H1 (cell line): Measurements from ENCODE around the gene PXK. TPM values are rescaled to one million over a fixed set of nuclear protein-coding genes. Genes with fewer than 3 reads are reported as not detected.

Experiments used
- CTCF ChIA-PET: fragments of 300-600 bp; sonication (Branson Sonifier 250); formaldehyde crosslinking; loops from one replicate; lab custom pipeline; 2021; ENCODE audit not compliant: partially characterized antibody; lab: Charles Lee
- POLR2A ChIA-PET: fragments of 300-600 bp; sonication (Branson Sonifier 250); formaldehyde crosslinking; loops from one replicate; lab custom pipeline; 2021; ENCODE audit warnings: inconsistent platforms; ENCODE audit not compliant: partially characterized antibody; lab: Charles Lee
- DNase-seq, 2 experiments: peaks; one replicate each; pipeline versions ENCODE4 v3.0.0 to v3.0.0-alpha.2; 2010 to 2022; ENCODE audit warnings: low spot score in 2 of 2, low read depth in 1 of 2, mixed read lengths in 1 of 2
- FAIRE-seq: peaks from 2 replicates; lab custom pipeline; 2011; peaks lifted over from hg19 to GRCh38; lab: Jason Lieb, UNC
- H2AFZ ChIP-seq: 2 replicates; pipeline ENCODE4 v1.8.1; 2012; ENCODE audit warnings: low read length, inconsistent platforms
- H2AK5ac ChIP-seq: 2 replicates; pipeline ENCODE4 v1.6.1; 2013; ENCODE audit warnings: low read depth, low read length
- H2BK120ac ChIP-seq: replicated peaks from 2 replicates; pipeline ENCODE3; 2013; ENCODE audit warnings: low read depth, low read length, inconsistent platforms
- H2BK12ac ChIP-seq: 2 replicates; pipeline ENCODE4 v1.6.1; 2013; ENCODE audit warnings: low read depth, low read length
- H2BK15ac ChIP-seq: 2 replicates; pipeline ENCODE4 v1.6.1; 2013; ENCODE audit warnings: low read length
- H2BK20ac ChIP-seq: 2 replicates; pipeline ENCODE4 v1.6.1; 2013; ENCODE audit warnings: low read length
- H2BK5ac ChIP-seq: 2 replicates; pipeline ENCODE4 v1.6.1; 2013; ENCODE audit warnings: low read depth, low read length
- H3K14ac ChIP-seq: 2 replicates; pipeline ENCODE4 v1.6.1; 2013; ENCODE audit warnings: inconsistent platforms; ENCODE audit not compliant: insufficient read length
- H3K18ac ChIP-seq: 2 replicates; pipeline ENCODE4 v1.6.1; 2013; ENCODE audit warnings: low read length; ENCODE audit errors: extremely low read depth
- H3K23ac ChIP-seq: 2 replicates; pipeline ENCODE4 v1.6.1; 2013; ENCODE audit warnings: inconsistent platforms; ENCODE audit not compliant: insufficient read length
- H3K23me2 ChIP-seq: 2 replicates; pipeline ENCODE4 v1.6.1; 2013; ENCODE audit warnings: low read depth, low read length
- H3K27ac ChIP-seq: 2 replicates; pipeline ENCODE4 v1.6.1; 2011; ENCODE audit warnings: low read depth, low read length, inconsistent platforms
- H3K27me3 ChIP-seq, 4 experiments: replicated peaks in 1 of 4; 1 replicate in 1 of 4; 2 replicates in 3 of 4; pipeline versions ENCODE4 v1.6.1 to v1.8.1; 2011 to 2013; ENCODE audit warnings: low read length in 3 of 4, mild to moderate bottlenecking in 3 of 4, inconsistent platforms in 2 of 4, mixed read lengths in 2 of 4, moderate library complexity in 1 of 4; ENCODE audit not compliant: control insufficient read depth in 3 of 4, insufficient read depth in 3 of 4; ENCODE audit errors: extremely low read depth in 1 of 4
- H3K36me3 ChIP-seq, 4 experiments: 2 replicates each; pipeline versions ENCODE4 v1.6.1 to v1.8.1; 2011 to 2013; ENCODE audit warnings: mild to moderate bottlenecking in 4 of 4, low read length in 3 of 4, moderate library complexity in 2 of 4, control low read depth in 1 of 4, inconsistent platforms in 1 of 4; ENCODE audit not compliant: insufficient read depth in 4 of 4, control insufficient read depth in 2 of 4
- H3K4ac ChIP-seq: replicated peaks from 2 replicates; pipeline ENCODE3; 2013; ENCODE audit warnings: low read length, low read depth, mixed read lengths, inconsistent platforms; ENCODE audit not compliant: insufficient read length
- H3K4me1 ChIP-seq, 4 experiments: replicated peaks in 1 of 4; 1 replicate in 1 of 4; 2 replicates in 3 of 4; pipeline versions ENCODE4 v1.6.1 to v1.8.1; 2011 to 2013; ENCODE audit warnings: low read length in 3 of 4, inconsistent platforms in 2 of 4, mixed read lengths in 1 of 4; ENCODE audit not compliant: insufficient read depth in 4 of 4, control insufficient read depth in 3 of 4
- H3K4me2 ChIP-seq, 2 experiments: 2 replicates each; pipeline versions ENCODE4 v1.6.1 to v1.8.1; 2011 to 2013; ENCODE audit warnings: low read depth in 2 of 2, low read length in 2 of 2, control low read depth in 1 of 2, inconsistent platforms in 1 of 2, mild to moderate bottlenecking in 1 of 2; ENCODE audit not compliant: insufficient read depth in 1 of 2
- H3K4me3 ChIP-seq, 4 experiments: fragments of 200-600, 300-600 bp in 1 of 4; sonication (generic), shearing (Covaris generic), sonication (Bioruptor Twin) in 1 of 4; 2 replicates each; pipeline versions ENCODE4 v1.5.1 to v1.8.1; 2011 to 2016; ENCODE audit warnings: low read length in 4 of 4, low read depth in 3 of 4, control low read depth in 2 of 4, inconsistent platforms in 2 of 4, mild to moderate bottlenecking in 2 of 4, mixed read lengths in 1 of 4, moderate library complexity in 1 of 4; ENCODE audit not compliant: insufficient read depth in 2 of 4; ENCODE audit errors: extremely low read depth in 1 of 4
- H3K56ac ChIP-seq: replicated peaks from 2 replicates; pipeline ENCODE3; 2013; ENCODE audit warnings: low read depth, mild to moderate bottlenecking, mixed read lengths, low read length, inconsistent platforms; ENCODE audit not compliant: insufficient read length
- H3K79me1 ChIP-seq: 2 replicates; pipeline ENCODE4 v1.6.1; 2013; ENCODE audit warnings: low read depth, low read length, control low read depth
- H3K79me2 ChIP-seq, 2 experiments: 2 replicates each; pipeline versions ENCODE4 v1.6.1 to v1.8.1; 2012 to 2013; ENCODE audit warnings: low read length in 2 of 2, mild to moderate bottlenecking in 2 of 2, inconsistent platforms in 1 of 2; ENCODE audit not compliant: insufficient read depth in 2 of 2, control insufficient read depth in 1 of 2
- H3K9ac ChIP-seq, 4 experiments: replicated peaks in 1 of 4; 1 replicate in 1 of 4; 2 replicates in 3 of 4; pipeline versions ENCODE4 v1.6.1 to v1.8.1; 2011 to 2013; ENCODE audit warnings: low read depth in 3 of 4, low read length in 3 of 4, control low read depth in 2 of 4, mild to moderate bottlenecking in 2 of 4, moderate library complexity in 2 of 4, inconsistent platforms in 1 of 4; ENCODE audit errors: extremely low read depth in 1 of 4
- H3K9me3 ChIP-seq, 2 experiments: 2 replicates each; pipeline versions ENCODE4 v1.6.1 to v1.8.1; 2012 to 2013; ENCODE audit warnings: mild to moderate bottlenecking in 2 of 2, moderate library complexity in 2 of 2, control low read depth in 1 of 2, inconsistent platforms in 1 of 2, low read depth in 1 of 2, low read length in 1 of 2, mixed read lengths in 1 of 2; ENCODE audit not compliant: insufficient read depth in 2 of 2
- H4K20me1 ChIP-seq, 2 experiments: replicated peaks in 1 of 2; 2 replicates each; pipeline versions ENCODE3 to v1.8.1; 2011 to 2013; ENCODE audit warnings: inconsistent platforms in 2 of 2, low read length in 2 of 2, mild to moderate bottlenecking in 1 of 2; ENCODE audit not compliant: insufficient read depth in 2 of 2, control insufficient read depth in 1 of 2
- H4K5ac ChIP-seq: 2 replicates; pipeline ENCODE4 v1.6.1; 2013; ENCODE audit warnings: low read length, low read depth, mixed read lengths, inconsistent platforms; ENCODE audit not compliant: insufficient read length
- H4K8ac ChIP-seq: 2 replicates; pipeline ENCODE4 v1.8.0; 2013; ENCODE audit warnings: mild to moderate bottlenecking, moderate library complexity, low read length, inconsistent platforms; ENCODE audit not compliant: insufficient read depth; ENCODE audit errors: extremely low read depth
- H4K91ac ChIP-seq: replicated peaks from 2 replicates; pipeline ENCODE3; 2013; ENCODE audit warnings: low read length, mixed read lengths, inconsistent platforms; ENCODE audit not compliant: insufficient read length
- WGBS, 2 experiments: shearing (Covaris generic) in 1 of 2; methylation state at CpG; one replicate each; pipeline versions ENCODE4 v1.1.6 to v1.1.7; 2013 to 2015; ENCODE audit warnings: low lambda C conversion rate in 2 of 2, mixed read lengths in 2 of 2, inconsistent platforms in 1 of 2, low coverage in 1 of 2, missing lambda C conversion rate in 1 of 2; ENCODE audit not compliant: insufficient replicate concordance in 2 of 2, insufficient coverage in 1 of 2, insufficient read length in 1 of 2; ENCODE audit errors: extremely low coverage in 1 of 2, missing lambda C conversion rate in 1 of 2; 5-methylcytosine and 5-hydroxymethylcytosine counted together
- polyA plus RNA-seq, 7 experiments: library from polyadenylated mRNA; depleted of rRNA in 3 of 7; stranded (reverse) in 5 of 7; unstranded in 2 of 7; fragments of >200 nt in 5 of 7; fragments of 200-250 nt in 2 of 7; gene quantifications; 1 replicate in 5 of 7; 2 replicates in 1 of 7; 4 replicates in 1 of 7; pipeline versions ENCODE4 v1.2.1 to v1.2.3, GENCODE V29; 2011 to 2013; ENCODE audit warnings: missing spikeins in 2 of 7, mixed read lengths in 2 of 7
- total RNA-seq: library from RNA; stranded (reverse); fragmentation: NEBNext Ultra II Directional; extraction: Animal tissue kit (Norgen Biotek cat#: 25700); gene quantifications from 2 replicates; pipeline ENCODE4 v1.2.1, GENCODE V29; 2021

Gene PXK
- total and polyA plus RNA-seq, 2 of the 8 experiments (the other 6 are each of a cell fraction or from before 2014, with no cell fraction given): 3.5 to 7.1 TPM

DNA sequence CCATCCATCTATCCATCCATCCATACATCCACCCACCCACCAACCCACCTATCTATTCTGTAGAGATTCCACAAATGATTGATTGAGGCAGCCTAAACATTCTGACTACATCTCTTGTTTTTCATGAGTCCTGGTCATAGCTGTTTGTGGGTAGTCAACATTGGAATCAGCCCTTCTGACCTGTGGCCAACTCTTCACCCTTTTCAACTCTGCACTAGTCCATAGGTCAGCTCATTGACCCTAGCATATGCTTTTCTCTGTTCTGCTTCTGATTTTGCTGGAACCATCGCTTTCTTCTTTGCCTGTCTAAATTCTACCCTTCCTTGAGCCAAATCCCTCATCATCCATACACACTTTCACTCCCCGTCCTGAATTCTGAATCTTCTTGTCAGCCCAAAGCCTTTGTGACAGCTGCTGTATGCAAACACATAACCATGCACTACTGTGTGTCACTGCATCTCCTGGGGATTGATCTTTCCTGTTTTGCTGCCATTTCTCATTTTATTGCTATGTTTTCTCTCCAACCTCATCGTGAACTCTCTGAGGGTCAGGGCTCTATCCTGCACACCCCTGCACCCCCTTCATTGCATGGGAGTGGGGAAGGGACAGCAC is 142.4 kb downstream of the PXK start:
- 87% methylated on average over 3 of the region's 3 CpGs; no CpG with 5 or more reads in 1 of the 2 experiments for WGBS, 2 experiments
- no peak overlapping the region for H2BK5ac ChIP-seq
- CTCF ChIA-PET: interaction anchor here (1.9 kb wide), 1 partner anchor 11 kb away, joined by 7 read pairs; no protein-coding TSS in a partner anchor

More for the DNA sequence above, 142.4 kb downstream of the PXK start:
- no peaks in the 10 kb centered on the region for H3K9me3 ChIP-seq
- H3K23ac ChIP-seq: no peak overlapping the region
- POLR2A ChIA-PET: interaction anchor here (0.5 kb wide), 1 partner anchor 86 kb away, joined by 3 read pairs; no protein-coding TSS in a partner anchor
- H4K20me1 ChIP-seq: no peaks in the 10 kb centered on the region
- H4K8ac ChIP-seq: no peak overlapping the region
- FAIRE-seq (no peak), DNase-seq (no peak)
- no peaks in the 10 kb centered on the region for H3K23me2 ChIP-seq
- no peak overlapping the region for H3K4me3 ChIP-seq
- H4K5ac ChIP-seq: no peak overlapping the region
- H2AFZ ChIP-seq: no peak overlapping the region
- no peak overlapping the region for H3K4ac ChIP-seq
- no peaks in the 10 kb centered on the region for H3K27me3 ChIP-seq
- no peak overlapping the region for H3K9ac ChIP-seq
- peaks cover 0 to 7% (median 4%) of the 10 kb centered on the region in 4 experiments; a peak in 4 of 7 replicates for H3K4me1 ChIP-seq
- H4K91ac ChIP-seq: no peak overlapping the region
- H3K79me1 ChIP-seq: no peaks in the 10 kb centered on the region
- no peak overlapping the region for H2BK12ac ChIP-seq
- H2AK5ac ChIP-seq: 0 out of 2 replicates have a peak overlapping the region, but pooled peaks have one; percentile 1
- H3K56ac ChIP-seq: no peak overlapping the region
- no peak overlapping the region for H3K4me2 ChIP-seq
- H3K14ac ChIP-seq: no peak overlapping the region
- no peaks in the 10 kb centered on the region for H3K36me3 ChIP-seq
- no peak overlapping the region for H3K18ac ChIP-seq
- no peaks in the 10 kb centered on the region for H3K79me2 ChIP-seq
- H2BK15ac ChIP-seq: no peak overlapping the region
- H2BK120ac ChIP-seq: no peak overlapping the region
- H3K27ac ChIP-seq: no peak overlapping the region
- no peak overlapping the region for H2BK20ac ChIP-seq
